MM.1S (cell line): ENCODE results near the gene CUL5.

Experiments
- DNase-seq: peaks from one replicate; pipeline ENCODE4 v3.0.0-alpha.2; 2015
- H2AFZ ChIP-seq: fragments of 300-600 bp; sonication (generic); 2 replicates; pipeline ENCODE4 v1.6.0; 2016; ENCODE audit warnings: antibody characterized with exemption, low read length
- H3F3A ChIP-seq: fragments of 300-600 bp; sonication (generic); 2 replicates; pipeline ENCODE4 v1.6.1; 2016; ENCODE audit warnings: mild to moderate bottlenecking, antibody characterized with exemption, low read length, moderate library complexity, mixed read lengths; ENCODE audit not compliant: insufficient read depth
- H3K27ac ChIP-seq: fragments of 300-600 bp; sonication (generic); 2 replicates; pipeline ENCODE4 v1.5.1; 2016; ENCODE audit warnings: mild to moderate bottlenecking, low read length
- H3K27me3 ChIP-seq: fragments of 300-600 bp; sonication (generic); replicated peaks from 2 replicates; pipeline ENCODE4 v1.6.0; 2016; ENCODE audit warnings: low read length; ENCODE audit not compliant: insufficient read depth
- H3K36me3 ChIP-seq: fragments of 300-600 bp; sonication (generic); replicated peaks from 2 replicates; pipeline ENCODE4 v1.6.1; 2016; ENCODE audit warnings: mild to moderate bottlenecking, low read length, mixed read lengths; ENCODE audit not compliant: insufficient read depth
- H3K4me1 ChIP-seq: fragments of 300-600 bp; sonication (generic); 2 replicates; pipeline ENCODE4 v1.6.1; 2016; ENCODE audit warnings: low read length, mixed read lengths
- H3K4me2 ChIP-seq: fragments of 300-600 bp; sonication (generic); 2 replicates; pipeline ENCODE4 v1.6.0; 2016; ENCODE audit warnings: low read depth, low read length
- H3K4me3 ChIP-seq: fragments of 300-600 bp; sonication (generic); 2 replicates; pipeline ENCODE4 v1.5.1; 2016; ENCODE audit warnings: low read length, mixed read lengths
- H3K79me2 ChIP-seq: fragments of 300-600 bp; sonication (generic); 2 replicates; pipeline ENCODE4 v1.6.1; 2016; ENCODE audit warnings: mixed run types, low read length, mixed read lengths
- H3K9ac ChIP-seq: fragments of 300-600 bp; sonication (generic); 2 replicates; pipeline ENCODE4 v1.6.1; 2016; ENCODE audit warnings: low read length, mixed read lengths
- H3K9me2 ChIP-seq: fragments of 300-600 bp; sonication (generic); replicated peaks from 2 replicates; pipeline ENCODE4 v1.6.1; 2016; ENCODE audit warnings: mild to moderate bottlenecking, low read length, mixed read lengths; ENCODE audit not compliant: insufficient read depth
- H3K9me3 ChIP-seq: fragments of 300-600 bp; sonication (generic); replicated peaks from 2 replicates; pipeline ENCODE4 v1.6.1; 2016; ENCODE audit warnings: mild to moderate bottlenecking, low read length, mixed read lengths; ENCODE audit not compliant: insufficient read depth
- H4K20me1 ChIP-seq: fragments of 300-600 bp; sonication (generic); 2 replicates; pipeline ENCODE4 v1.6.1; 2016; ENCODE audit warnings: mild to moderate bottlenecking, low read length, moderate library complexity, mixed read lengths; ENCODE audit not compliant: insufficient read depth
- EZH2 ChIP-seq: fragments of 300-600 bp; sonication (generic); optimal IDR thresholded peaks from 2 replicates; pipeline ENCODE3; 2017; ENCODE audit warnings: low read depth, mild to moderate bottlenecking, antibody characterized with exemption, low read length, mixed read lengths
- EZH2phosphoT487 ChIP-seq: fragments of 300-600 bp; sonication (generic); IDR thresholded peaks from 2 replicates; pipeline ENCODE4 v1.6.1; 2018; ENCODE audit warnings: antibody characterized with exemption, low read length
- TF ChIP-seq, protein P1 (sequence below): fragments of 300-600 bp; sonication (generic); IDR thresholded peaks from 2 replicates; pipeline ENCODE4 v1.5.1; 2016; ENCODE audit warnings: antibody characterized with exemption, low read length, mixed read lengths

Gene CUL5

GRCh38 chr11:107963091-107963490 lies 45.6 kb upstream of the CUL5 start:
- H3K36me3 ChIP-seq: no peaks in the 10 kb centered on the region
- no peaks in the 10 kb centered on the region for H3K27me3 ChIP-seq
- TF ChIP-seq EZH2phosphoT487 (no peak), EZH2 (no peak)
- TF ChIP-seq, protein P1, sequence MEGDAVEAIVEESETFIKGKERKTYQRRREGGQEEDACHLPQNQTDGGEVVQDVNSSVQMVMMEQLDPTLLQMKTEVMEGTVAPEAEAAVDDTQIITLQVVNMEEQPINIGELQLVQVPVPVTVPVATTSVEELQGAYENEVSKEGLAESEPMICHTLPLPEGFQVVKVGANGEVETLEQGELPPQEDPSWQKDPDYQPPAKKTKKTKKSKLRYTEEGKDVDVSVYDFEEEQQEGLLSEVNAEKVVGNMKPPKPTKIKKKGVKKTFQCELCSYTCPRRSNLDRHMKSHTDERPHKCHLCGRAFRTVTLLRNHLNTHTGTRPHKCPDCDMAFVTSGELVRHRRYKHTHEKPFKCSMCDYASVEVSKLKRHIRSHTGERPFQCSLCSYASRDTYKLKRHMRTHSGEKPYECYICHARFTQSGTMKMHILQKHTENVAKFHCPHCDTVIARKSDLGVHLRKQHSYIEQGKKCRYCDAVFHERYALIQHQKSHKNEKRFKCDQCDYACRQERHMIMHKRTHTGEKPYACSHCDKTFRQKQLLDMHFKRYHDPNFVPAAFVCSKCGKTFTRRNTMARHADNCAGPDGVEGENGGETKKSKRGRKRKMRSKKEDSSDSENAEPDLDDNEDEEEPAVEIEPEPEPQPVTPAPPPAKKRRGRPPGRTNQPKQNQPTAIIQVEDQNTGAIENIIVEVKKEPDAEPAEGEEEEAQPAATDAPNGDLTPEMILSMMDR: no peak
- H2AFZ ChIP-seq: no peak overlapping the region
- no peak overlapping the region for H3K9ac ChIP-seq
- H3K27ac ChIP-seq: no peak overlapping the region
- H3K4me3 ChIP-seq: no peak overlapping the region
- H3F3A ChIP-seq: no peaks in the 10 kb centered on the region
- no peaks in the 10 kb centered on the region for H3K4me1 ChIP-seq
- H3K79me2 ChIP-seq: no peaks in the 10 kb centered on the region
- no peaks in the 10 kb centered on the region for H3K9me3 ChIP-seq
- no peak overlapping the region for H3K4me2 ChIP-seq
- H3K9me2 ChIP-seq: no peaks in the 10 kb centered on the region
- H4K20me1 ChIP-seq: no peaks in the 10 kb centered on the region
- DNase-seq: no peak

GRCh38 chr11:107969219-107969618 lies 39.5 kb upstream of the CUL5 start:
- TF ChIP-seq, protein P1: no peak
- no peak for TF ChIP-seq EZH2
- TF ChIP-seq EZH2phosphoT487: no peak
- DNase-seq: no peak
- no peaks in the 10 kb centered on the region for H3F3A ChIP-seq

GRCh38 chr11:107970049-107970448 lies 38.6 kb upstream of the CUL5 start:
- Histone ChIP-seq H3K36me3 (no peaks in the 10 kb centered on the region), H2AFZ (no peak overlapping the region), H3F3A (no peaks in the 10 kb centered on the region), H3K79me2 (no peaks in the 10 kb centered on the region), H3K4me3 (no peak overlapping the region), H3K27ac (no peak overlapping the region), H3K4me1 (no peaks in the 10 kb centered on the region), H4K20me1 (no peaks in the 10 kb centered on the region), H3K4me2 (no peak overlapping the region), H3K27me3 (no peaks in the 10 kb centered on the region), H3K9me3 (no peaks in the 10 kb centered on the region), H3K9me2 (no peaks in the 10 kb centered on the region), H3K9ac (no peak overlapping the region)
- TF ChIP-seq EZH2phosphoT487: no peak
- TF ChIP-seq, protein P1: no peak
- TF ChIP-seq EZH2: no peak
- no peak for DNase-seq

More at GRCh38 chr11:107969219-107969618, 39.5 kb upstream of the CUL5 start:
- H3K27ac ChIP-seq: no peak overlapping the region
- no peak overlapping the region for H3K9ac ChIP-seq
- H3K4me3 ChIP-seq: no peak overlapping the region
- H3K4me2 ChIP-seq: no peak overlapping the region
- no peaks in the 10 kb centered on the region for H3K9me2 ChIP-seq
- no peak overlapping the region for H2AFZ ChIP-seq
- H3K4me1 ChIP-seq: no peaks in the 10 kb centered on the region
- no peaks in the 10 kb centered on the region for H3K9me3 ChIP-seq
- H4K20me1 ChIP-seq: no peaks in the 10 kb centered on the region
- H3K79me2 ChIP-seq: no peaks in the 10 kb centered on the region
- no peaks in the 10 kb centered on the region for H3K27me3 ChIP-seq
- H3K36me3 ChIP-seq: no peaks in the 10 kb centered on the region
